Measurements from ENCODE around the gene COL6A5. TPM values are rescaled to one million over a fixed set of nuclear protein-coding genes. Genes with fewer than 3 reads are reported as not detected.

Gene COL6A5
- polyA plus RNA-seq, 3 donors = not detected

DNA sequence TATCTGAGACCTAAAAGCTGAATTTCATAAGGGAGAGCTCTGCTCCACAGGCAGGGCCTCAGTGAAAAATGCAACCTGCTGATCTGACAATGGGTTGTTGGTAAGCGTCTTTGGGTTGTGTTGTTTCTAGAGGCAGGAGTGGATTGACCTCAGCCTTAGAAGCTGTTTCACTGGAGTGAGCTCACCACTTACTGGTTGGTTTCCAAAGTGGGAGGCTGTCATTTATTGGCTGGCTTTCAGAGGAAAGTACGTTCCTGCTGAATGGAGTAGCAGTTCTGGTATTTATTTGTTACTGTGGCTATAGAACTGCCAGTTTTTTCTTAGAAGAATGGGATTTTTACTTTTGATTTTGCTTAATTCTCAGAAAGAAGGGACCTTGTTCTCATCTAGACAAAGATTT, 29.3 kb upstream of the COL6A5 start:
- Histone ChIP-seq H3K4me2 (replicated peaks; ENCODE audit: extremely low read depth, low read length, poor library complexity, severe bottlenecking) (no peak overlapping the region), H3K36me3 (replicated peaks in 1 of 2; ENCODE audit: control insufficient read depth in 1 of 2, insufficient read depth in 2 of 2, low read length in 2 of 2) (no peaks in the 10 kb centered on the region), H3K4me3 (replicated peaks in 1 of 3; ENCODE audit: low read depth in 2 of 3, low read length in 3 of 3) (no peak overlapping the region), H3K27ac (ENCODE audit: low read depth in 1 of 2, low read length in 2 of 2) (no peak overlapping the region), H3K4me1 (ENCODE audit: control insufficient read depth in 1 of 2, insufficient read depth in 2 of 2, low read length in 2 of 2) (no peaks in the 10 kb centered on the region), H2AFZ (ENCODE audit: insufficient read depth, low read depth, low read length, poor library complexity, severe bottlenecking) (no peak overlapping the region), H4K20me1 (ENCODE audit: insufficient read depth, low read length) (no peaks in the 10 kb centered on the region), H3K9me3 (replicated peaks in 1 of 2; ENCODE audit: control insufficient read depth in 1 of 2, insufficient read depth in 1 of 2, low read length in 2 of 2) (no peaks in the 10 kb centered on the region), H3K27me3 (ENCODE audit: control insufficient read depth in 2 of 2, insufficient read depth in 2 of 2, low read length in 2 of 2) (no peaks in the 10 kb centered on the region), H3K79me2 (ENCODE audit: insufficient read depth, low read length) (no peaks in the 10 kb centered on the region), H3K9ac (ENCODE audit: insufficient read depth, low read length, poor library complexity, severe bottlenecking) (no peak overlapping the region)
- no peaks in the 10 kb centered on the region for H3K4me1 Mint-ChIP-seq
- H3K27me3 Mint-ChIP-seq (ENCODE audit: low read depth in 3 of 3) = peaks cover 1 to 5% (median 3%) of the 10 kb centered on the region in 3 donors
- intact Hi-C loops (cut with micrococcal nuclease) = no loop called here
- no peak overlapping the region for H3K27ac Mint-ChIP-seq
- 100% methylated on average over 1 of the region's 2 CpGs for WGBS (ENCODE audit: insufficient coverage)
- H3K36me3 Mint-ChIP-seq = no peaks in the 10 kb centered on the region
- TF ChIP-seq, protein P1, sequence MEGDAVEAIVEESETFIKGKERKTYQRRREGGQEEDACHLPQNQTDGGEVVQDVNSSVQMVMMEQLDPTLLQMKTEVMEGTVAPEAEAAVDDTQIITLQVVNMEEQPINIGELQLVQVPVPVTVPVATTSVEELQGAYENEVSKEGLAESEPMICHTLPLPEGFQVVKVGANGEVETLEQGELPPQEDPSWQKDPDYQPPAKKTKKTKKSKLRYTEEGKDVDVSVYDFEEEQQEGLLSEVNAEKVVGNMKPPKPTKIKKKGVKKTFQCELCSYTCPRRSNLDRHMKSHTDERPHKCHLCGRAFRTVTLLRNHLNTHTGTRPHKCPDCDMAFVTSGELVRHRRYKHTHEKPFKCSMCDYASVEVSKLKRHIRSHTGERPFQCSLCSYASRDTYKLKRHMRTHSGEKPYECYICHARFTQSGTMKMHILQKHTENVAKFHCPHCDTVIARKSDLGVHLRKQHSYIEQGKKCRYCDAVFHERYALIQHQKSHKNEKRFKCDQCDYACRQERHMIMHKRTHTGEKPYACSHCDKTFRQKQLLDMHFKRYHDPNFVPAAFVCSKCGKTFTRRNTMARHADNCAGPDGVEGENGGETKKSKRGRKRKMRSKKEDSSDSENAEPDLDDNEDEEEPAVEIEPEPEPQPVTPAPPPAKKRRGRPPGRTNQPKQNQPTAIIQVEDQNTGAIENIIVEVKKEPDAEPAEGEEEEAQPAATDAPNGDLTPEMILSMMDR (IDR thresholded peaks at IDR 0.05) = no peak
- no peak for DNase-seq
- H3K9me3 Mint-ChIP-seq = peaks cover 0 to 5% (median 0%) of the 10 kb centered on the region in 7 donors
- no peak overlapping the region for H3K4me3 Mint-ChIP-seq

DNA sequence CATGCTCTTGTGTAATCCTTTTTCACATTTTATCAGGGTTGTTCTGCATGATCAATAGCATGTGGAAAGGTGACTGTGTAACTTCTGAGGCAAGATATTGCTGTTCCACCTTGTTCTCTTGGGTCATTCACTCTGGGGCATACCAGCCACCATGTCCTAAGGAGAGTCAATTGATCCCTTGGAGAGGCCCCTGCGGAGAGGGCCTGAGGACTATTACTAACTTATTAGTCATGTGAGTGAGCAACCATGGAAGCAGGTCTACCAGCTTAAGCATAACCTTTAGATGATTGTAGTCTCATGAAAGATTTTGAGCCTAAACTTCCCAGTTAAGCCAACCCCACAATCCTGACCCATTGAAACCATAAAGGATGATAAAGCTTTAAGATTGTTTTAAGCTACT, 22.0 kb upstream of the COL6A5 start:
- Mint-ChIP-seq H3K4me1 (no peaks in the 10 kb centered on the region), H3K27ac (no peak overlapping the region), H3K36me3 (no peaks in the 10 kb centered on the region), H3K9me3 (peaks cover 0 to 10% (median 5%) of the 10 kb centered on the region in 7 donors), H3K4me3 (no peak overlapping the region), H3K27me3 (ENCODE audit: low read depth in 3 of 3) (peaks cover 0 to 5% (median 3%) of the 10 kb centered on the region in 3 donors)
- Histone ChIP-seq H4K20me1 (ENCODE audit: insufficient read depth, low read length) (no peaks in the 10 kb centered on the region), H3K27ac (ENCODE audit: low read depth in 1 of 2, low read length in 2 of 2) (no peak overlapping the region), H3K4me2 (replicated peaks; ENCODE audit: extremely low read depth, low read length, poor library complexity, severe bottlenecking) (no peak overlapping the region), H3K4me3 (replicated peaks in 1 of 3; ENCODE audit: low read depth in 2 of 3, low read length in 3 of 3) (no peak overlapping the region), H3K4me1 (ENCODE audit: control insufficient read depth in 1 of 2, insufficient read depth in 2 of 2, low read length in 2 of 2) (no peaks in the 10 kb centered on the region), H3K36me3 (replicated peaks in 1 of 2; ENCODE audit: control insufficient read depth in 1 of 2, insufficient read depth in 2 of 2, low read length in 2 of 2) (no peaks in the 10 kb centered on the region), H3K9ac (ENCODE audit: insufficient read depth, low read length, poor library complexity, severe bottlenecking) (no peak overlapping the region), H3K27me3 (ENCODE audit: control insufficient read depth in 2 of 2, insufficient read depth in 2 of 2, low read length in 2 of 2) (no peaks in the 10 kb centered on the region), H3K79me2 (ENCODE audit: insufficient read depth, low read length) (no peaks in the 10 kb centered on the region), H2AFZ (ENCODE audit: insufficient read depth, low read depth, low read length, poor library complexity, severe bottlenecking) (no peak overlapping the region), H3K9me3 (replicated peaks in 1 of 2; ENCODE audit: control insufficient read depth in 1 of 2, insufficient read depth in 1 of 2, low read length in 2 of 2) (no peaks in the 10 kb centered on the region)
- no CpG with 5 or more reads among the region's 1 CpG for WGBS (ENCODE audit: insufficient coverage)
- TF ChIP-seq, protein P1 (IDR thresholded peaks at IDR 0.05) = no peak
- intact Hi-C loops (cut with micrococcal nuclease) = no loop called here
- DNase-seq = no peak

Measured in CD14-positive monocyte (primary cell).